Nephron progenitor cell (in vitro differentiated cells): ENCODE measurements around the gene PHF19.

ENCODE experiments used
- DNase-seq: peaks from one replicate; pipeline ENCODE4 v3.0.0; 2021
- H3K27ac Mint-ChIP-seq: 2 replicates; pipeline ENCODE4 v1.8.0; 2021; ENCODE audit warnings: mild to moderate bottlenecking, moderate library complexity, mixed read lengths
- H3K27me3 Mint-ChIP-seq: 2 replicates; pipeline ENCODE4 v1.8.0; 2021; ENCODE audit warnings: mild to moderate bottlenecking, low read depth, mixed read lengths; ENCODE audit not compliant: poor library complexity
- H3K36me3 Mint-ChIP-seq: 2 replicates; pipeline ENCODE4 v1.8.0; 2021; ENCODE audit warnings: low read depth, mixed read lengths
- H3K4me1 Mint-ChIP-seq: 2 replicates; pipeline ENCODE4 v1.8.0; 2021; ENCODE audit warnings: mixed read lengths
- H3K4me3 Mint-ChIP-seq: 2 replicates; pipeline ENCODE4 v1.8.0; 2021; ENCODE audit warnings: mild to moderate bottlenecking, moderate library complexity, mixed read lengths
- H3K9me3 Mint-ChIP-seq: 2 replicates; pipeline ENCODE4 v1.8.0; 2021; ENCODE audit warnings: mild to moderate bottlenecking, moderate library complexity, mixed read lengths
- TF ChIP-seq, protein P1 (sequence below): fragments of 200-600 bp; sonication (generic); IDR thresholded peaks from 2 replicates; pipeline ENCODE4 v1.5.0; 2021; ENCODE audit warnings: antibody characterized with exemption

The PHF19 gene

DNA sequence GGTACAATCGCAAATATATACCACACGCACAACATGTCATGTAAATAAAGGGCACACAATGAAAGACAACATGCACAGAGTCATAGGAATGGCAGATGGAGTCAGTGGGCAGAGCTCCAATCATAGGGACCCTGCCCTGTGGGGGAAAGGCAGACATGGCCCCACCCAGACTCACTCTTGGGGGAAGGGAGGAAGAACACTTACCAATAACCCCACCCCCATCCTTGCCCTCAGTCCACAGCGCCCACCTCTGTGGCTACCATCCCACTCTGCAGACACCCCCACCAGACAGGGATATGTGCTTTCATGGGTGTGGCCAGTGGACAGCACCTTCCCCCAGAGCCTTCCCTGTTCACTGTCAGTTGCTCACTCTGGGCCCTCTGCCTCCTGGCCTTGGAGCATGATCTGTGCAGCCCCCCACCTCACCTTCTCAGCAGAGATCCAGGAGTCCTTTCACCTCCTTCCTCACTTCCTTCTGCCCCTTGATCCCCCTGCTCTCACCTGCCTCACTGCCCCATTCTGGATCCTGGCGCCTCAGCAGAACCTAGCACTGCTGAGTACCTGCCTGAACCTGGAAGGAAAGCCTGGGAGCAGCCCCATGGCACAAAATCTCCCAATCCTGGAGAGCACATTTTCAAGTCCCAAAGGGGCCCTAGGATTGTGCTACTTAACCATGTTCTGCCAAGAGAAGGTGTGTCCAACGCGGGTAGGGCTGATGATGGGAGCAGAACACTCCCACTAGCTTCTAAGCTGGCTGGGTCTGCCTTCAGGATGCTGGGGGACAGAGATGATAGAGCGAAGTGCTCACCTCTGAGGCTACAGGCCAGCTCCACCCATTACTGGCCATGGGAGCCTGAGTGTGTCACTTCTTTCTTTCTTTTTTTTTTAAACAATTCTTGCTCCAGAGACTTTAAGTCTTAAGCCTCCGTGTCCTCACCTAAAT is 1.5 kb upstream of the PHF19 start:
- peaks cover 6% of the 10 kb centered on the region for H3K36me3 Mint-ChIP-seq
- DNase-seq: no peak
- peaks cover 38% of the 10 kb centered on the region for H3K4me1 Mint-ChIP-seq
- TF ChIP-seq, protein P1, sequence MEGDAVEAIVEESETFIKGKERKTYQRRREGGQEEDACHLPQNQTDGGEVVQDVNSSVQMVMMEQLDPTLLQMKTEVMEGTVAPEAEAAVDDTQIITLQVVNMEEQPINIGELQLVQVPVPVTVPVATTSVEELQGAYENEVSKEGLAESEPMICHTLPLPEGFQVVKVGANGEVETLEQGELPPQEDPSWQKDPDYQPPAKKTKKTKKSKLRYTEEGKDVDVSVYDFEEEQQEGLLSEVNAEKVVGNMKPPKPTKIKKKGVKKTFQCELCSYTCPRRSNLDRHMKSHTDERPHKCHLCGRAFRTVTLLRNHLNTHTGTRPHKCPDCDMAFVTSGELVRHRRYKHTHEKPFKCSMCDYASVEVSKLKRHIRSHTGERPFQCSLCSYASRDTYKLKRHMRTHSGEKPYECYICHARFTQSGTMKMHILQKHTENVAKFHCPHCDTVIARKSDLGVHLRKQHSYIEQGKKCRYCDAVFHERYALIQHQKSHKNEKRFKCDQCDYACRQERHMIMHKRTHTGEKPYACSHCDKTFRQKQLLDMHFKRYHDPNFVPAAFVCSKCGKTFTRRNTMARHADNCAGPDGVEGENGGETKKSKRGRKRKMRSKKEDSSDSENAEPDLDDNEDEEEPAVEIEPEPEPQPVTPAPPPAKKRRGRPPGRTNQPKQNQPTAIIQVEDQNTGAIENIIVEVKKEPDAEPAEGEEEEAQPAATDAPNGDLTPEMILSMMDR: no peak
- H3K9me3 Mint-ChIP-seq: no peaks in the 10 kb centered on the region
- no peak overlapping the region for H3K27ac Mint-ChIP-seq
- peaks cover 39% of the 10 kb centered on the region for H3K27me3 Mint-ChIP-seq
- H3K4me3 Mint-ChIP-seq: peak overlapping the region; percentile 87

DNA sequence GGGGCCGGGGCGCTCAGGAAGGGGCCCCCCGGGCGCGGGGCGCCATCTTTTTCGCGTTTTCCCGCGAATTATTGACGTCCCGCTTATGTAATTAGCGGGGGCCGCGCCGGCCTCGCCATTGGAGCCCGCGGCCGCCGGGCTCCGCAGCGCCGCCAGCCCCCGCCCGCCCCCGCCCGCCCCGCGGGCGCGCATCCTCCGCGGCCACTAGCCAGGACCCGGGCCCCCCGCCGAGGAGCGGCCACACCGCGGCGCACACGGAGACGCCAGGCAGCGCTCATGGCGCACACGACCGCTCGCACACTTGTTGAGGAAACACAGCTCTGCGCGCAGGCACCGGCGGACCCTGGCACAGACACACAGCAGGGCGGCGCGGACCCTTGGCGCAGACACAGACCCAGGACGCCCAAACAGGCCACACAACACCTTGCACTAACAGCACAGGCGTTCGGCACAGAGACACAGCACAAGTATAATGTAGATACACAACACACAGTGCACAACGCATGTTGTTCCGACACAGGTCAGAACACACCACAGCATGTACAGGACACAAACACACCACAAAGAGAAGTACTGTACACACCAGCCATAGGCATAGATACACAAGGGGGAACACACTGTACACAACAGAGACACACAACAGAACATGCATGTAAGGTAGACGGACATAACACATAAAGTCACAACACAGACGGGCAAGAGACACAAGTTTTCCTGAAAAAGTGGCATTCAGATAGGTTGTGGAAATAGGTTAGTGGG is 467 bp upstream of the PHF19 start:
- H3K4me3 Mint-ChIP-seq: peak overlapping the region; percentile 87
- TF ChIP-seq, protein P1: no peak
- peaks cover 15% of the 10 kb centered on the region for H3K36me3 Mint-ChIP-seq
- H3K27me3 Mint-ChIP-seq: peaks cover 39% of the 10 kb centered on the region
- no peaks in the 10 kb centered on the region for H3K9me3 Mint-ChIP-seq
- peak; percentile 82 for DNase-seq
- H3K4me1 Mint-ChIP-seq: peaks cover 30% of the 10 kb centered on the region
- H3K27ac Mint-ChIP-seq: no peak overlapping the region

DNA sequence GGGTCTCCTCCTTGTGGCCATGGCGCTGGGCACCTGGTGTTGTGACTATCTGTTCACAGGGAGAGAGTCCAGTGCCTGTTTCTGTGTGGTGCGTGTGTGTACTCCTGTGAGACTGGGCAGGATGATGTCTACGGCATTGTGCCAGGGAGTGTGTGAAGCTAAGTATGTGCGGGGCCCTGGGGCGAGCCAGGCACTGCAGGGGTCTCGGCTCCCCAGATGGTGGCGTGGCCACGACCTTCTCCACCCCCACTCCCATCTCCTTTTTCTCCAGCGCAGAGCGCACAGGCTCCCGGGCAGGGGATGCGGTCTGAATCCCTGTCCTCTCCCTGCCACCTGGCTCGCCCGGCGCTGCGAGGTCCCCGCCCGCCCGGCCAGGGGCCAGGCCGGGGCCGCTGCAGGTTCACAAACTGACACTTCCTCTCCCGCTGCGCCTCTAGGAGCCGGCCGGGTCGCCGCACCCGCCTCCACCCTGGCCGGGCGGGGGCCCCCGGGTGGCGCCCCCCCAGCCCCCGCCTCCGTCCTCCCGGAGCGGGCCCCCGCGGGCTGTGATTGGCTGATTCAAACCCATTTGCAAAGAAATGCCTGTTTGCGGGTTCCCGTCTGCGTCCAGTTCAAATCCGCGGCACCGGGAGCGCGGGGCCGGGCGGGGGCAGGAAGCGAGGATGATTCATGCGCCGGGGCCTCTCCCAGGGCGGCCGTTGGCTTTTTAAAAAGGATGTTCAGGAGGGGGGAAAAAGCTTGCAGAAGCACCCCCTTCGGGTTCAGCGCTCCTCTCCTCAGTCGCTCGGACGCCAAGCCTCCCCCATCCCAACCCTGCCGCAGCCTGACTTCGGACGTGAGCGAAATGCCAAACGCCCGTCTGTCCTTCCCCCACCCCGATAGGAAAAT is 790 bp downstream of the PHF19 start:
- DNase-seq: peak; percentile 75
- TF ChIP-seq, protein P1: no peak
- H3K27ac Mint-ChIP-seq: no peak overlapping the region
- H3K9me3 Mint-ChIP-seq: no peaks in the 10 kb centered on the region
- peaks cover 30% of the 10 kb centered on the region for H3K4me1 Mint-ChIP-seq
- peaks cover 25% of the 10 kb centered on the region for H3K36me3 Mint-ChIP-seq
- peak overlapping the region; percentile 77 for H3K4me3 Mint-ChIP-seq
- peaks cover 38% of the 10 kb centered on the region for H3K27me3 Mint-ChIP-seq

DNA sequence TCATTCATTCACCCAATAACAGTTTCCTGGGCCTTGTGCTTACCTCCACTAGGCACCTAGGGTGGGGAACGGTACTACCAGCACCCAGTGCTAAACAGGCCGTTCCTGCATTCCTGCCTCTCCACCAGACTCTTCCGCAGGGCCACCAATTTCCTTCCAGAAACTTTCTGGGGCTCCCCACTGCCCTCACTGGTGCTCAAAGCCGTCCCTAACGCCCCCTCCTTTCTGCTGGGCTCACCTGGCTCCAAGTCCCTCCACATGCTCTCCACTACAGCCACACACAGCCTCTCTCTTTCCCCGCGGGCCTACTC is 1.4 kb downstream of the PHF19 start:
- Mint-ChIP-seq H3K36me3 (peaks cover 28% of the 10 kb centered on the region), H3K4me1 (peaks cover 30% of the 10 kb centered on the region), H3K27ac (no peak overlapping the region), H3K9me3 (no peaks in the 10 kb centered on the region), H3K27me3 (peaks cover 40% of the 10 kb centered on the region), H3K4me3 (peak overlapping the region; percentile 77)
- TF ChIP-seq, protein P1: no peak
- no peak for DNase-seq

DNA sequence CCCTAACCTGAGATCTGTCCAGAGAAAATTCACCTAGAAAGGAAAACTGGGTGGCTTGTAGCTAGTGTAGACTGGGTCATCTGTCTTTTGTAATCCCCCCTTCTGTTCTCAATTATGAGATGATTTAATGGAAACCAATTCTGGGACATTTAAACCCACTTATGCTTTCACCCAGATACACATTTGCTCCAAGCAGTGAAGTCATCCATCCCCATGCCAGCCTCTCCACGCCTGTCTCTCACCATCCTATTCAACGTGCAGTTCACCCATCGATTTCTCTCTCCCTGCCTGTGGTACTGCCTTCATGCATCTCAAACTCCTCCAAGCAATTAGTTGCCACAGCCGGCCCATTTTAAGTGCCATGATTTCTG is 1.8 kb downstream of the PHF19 start:
- Mint-ChIP-seq H3K27ac (no peak overlapping the region), H3K27me3 (peaks cover 37% of the 10 kb centered on the region), H3K9me3 (no peaks in the 10 kb centered on the region), H3K36me3 (peaks cover 28% of the 10 kb centered on the region), H3K4me1 (peaks cover 30% of the 10 kb centered on the region), H3K4me3 (peak overlapping the region; percentile 77)
- TF ChIP-seq, protein P1: no peak
- DNase-seq: no peak
